ENCODE results near the gene COL1A2. TPM values are rescaled to one million over a fixed set of nuclear protein-coding genes. Genes with fewer than 3 reads are reported as not detected.

COL1A2 gene
- polyA plus RNA-seq, 1 experiment = 4,815 TPM

- Histone ChIP-seq H3K27ac (ENCODE audit: low read depth, low read length) (peak overlapping the region; percentile 88), H3K4me3 (ENCODE audit: low read depth, low read length) (peak overlapping the region; percentile 21; the same call in 1 of the 2 replicates), H3K9me3 (ENCODE audit: control insufficient read depth, insufficient read depth, low read length) (no peaks in the 10 kb centered on the region), H3K27me3 (ENCODE audit: control insufficient read depth, insufficient read depth, low read length) (no peaks in the 10 kb centered on the region)
- no peak for DNase-seq (ENCODE audit: low read depth, low spot score)
- ChIA-PET CTCF (interaction anchor here (0.7 to 3.2 kb wide), 4 partner anchors 10 to 81 kb away, joined by 3 to 32 read pairs (median 8); partner anchors contain the start of gene COL1A2), POLR2A (interaction anchor here (1.1 to 4.2 kb wide), 11 partner anchors 13 to 78 kb away, joined by 3 to 165 read pairs (median 5); partner anchors contain the start of gene COL1A2)
- no peak for TF ChIP-seq CTCF (IDR thresholded peaks at IDR 0.05; ENCODE audit: low read depth, low read length)
Measured at GRCh38 chr7:94376281-94376680, 18.4 kb upstream of the COL1A2 start.

GRCh38 chr7:94378356-94378755, 16.3 kb upstream of the COL1A2 start:
- no peak for TF ChIP-seq CTCF (IDR thresholded peaks at IDR 0.05; ENCODE audit: low read depth, low read length)
- no peaks in the 10 kb centered on the region for H3K27me3 ChIP-seq (ENCODE audit: control insufficient read depth, insufficient read depth, low read length)
- H3K4me3 ChIP-seq (ENCODE audit: low read depth, low read length) = no peak overlapping the region
- ChIA-PET CTCF (interaction anchor here (0.7 to 2.2 kb wide), 3 partner anchors 57 to 89 kb away, joined by 3 to 8 read pairs (median 4); no protein-coding TSS in a partner anchor), POLR2A (interaction anchor here (0.9 to 1.8 kb wide), 4 partner anchors 10 to 77 kb away, joined by 3 to 8 read pairs (median 4); partner anchors contain the start of gene COL1A2)
- DNase-seq (ENCODE audit: low read depth, low spot score) = no peak
- no peak overlapping the region for H3K27ac ChIP-seq (ENCODE audit: low read depth, low read length)
- no peaks in the 10 kb centered on the region for H3K9me3 ChIP-seq (ENCODE audit: control insufficient read depth, insufficient read depth, low read length)

GRCh38 chr7:94380264-94380663, 14.4 kb upstream of the COL1A2 start:
- ChIA-PET POLR2A (no interaction called here), CTCF (no interaction called here)
- Histone ChIP-seq H3K27me3 (ENCODE audit: control insufficient read depth, insufficient read depth, low read length) (no peaks in the 10 kb centered on the region), H3K4me3 (ENCODE audit: low read depth, low read length) (no peak overlapping the region), H3K27ac (ENCODE audit: low read depth, low read length) (no peak overlapping the region), H3K9me3 (ENCODE audit: control insufficient read depth, insufficient read depth, low read length) (no peaks in the 10 kb centered on the region)
- TF ChIP-seq CTCF (IDR thresholded peaks at IDR 0.05; ENCODE audit: low read depth, low read length) = no peak
- no peak for DNase-seq (ENCODE audit: low read depth, low spot score)

GRCh38 chr7:94382132-94382531, 12.6 kb upstream of the COL1A2 start:
- H3K9me3 ChIP-seq (ENCODE audit: control insufficient read depth, insufficient read depth, low read length) = no peaks in the 10 kb centered on the region
- CTCF ChIA-PET = interaction anchor here (1.5 kb wide), 1 partner anchor 13 kb away, joined by 5 read pairs; no protein-coding TSS in a partner anchor
- no peak overlapping the region for H3K4me3 ChIP-seq (ENCODE audit: low read depth, low read length)

More at GRCh38 chr7:94382132-94382531, 12.6 kb upstream of the COL1A2 start:
- POLR2A ChIA-PET = interaction anchor here (1.3 kb wide), 1 partner anchor 13 kb away, joined by 5 read pairs; the partner anchor contains the start of gene COL1A2
- no peak for DNase-seq (ENCODE audit: low read depth, low spot score)
- TF ChIP-seq CTCF (IDR thresholded peaks at IDR 0.05; ENCODE audit: low read depth, low read length) = no peak
- Histone ChIP-seq H3K27me3 (ENCODE audit: control insufficient read depth, insufficient read depth, low read length) (no peaks in the 10 kb centered on the region), H3K27ac (ENCODE audit: low read depth, low read length) (no peak overlapping the region)

All from AG04450 (cell line).